HepG2 (cell line): ENCODE results near the gene TM4SF4. TPM values are rescaled to one million over a fixed set of nuclear protein-coding genes. Genes with fewer than 3 reads are reported as not detected.

ENCODE experiments used
- ATAC-seq: fragments of 200-7000 bp; cut with Tn5 transposase; 3 replicates; pipeline ENCODE4 v1.9.1; 2020; ENCODE audit warnings: mild to moderate bottlenecking, moderate library complexity
- BruUV-seq: library from RNA; stranded (reverse); fragments of 400-500 nt; replicated peaks from 2 replicates; lab custom pipeline; 2021; lab: Mats Ljungman, UMichigan
- CTCF ChIA-PET: fragments of 300-600 bp; formaldehyde crosslinking; extraction: SDS; loops from one replicate; lab custom pipeline; 2021; ENCODE audit warnings: low total read pairs, inconsistent platforms, low intra/inter-chr PET ratio; lab: Yijun Ruan, JAX
- POLR2A ChIA-PET: fragments of 350-600 bp; sonication (Branson Sonifier 250); formaldehyde crosslinking; loops from one replicate; lab custom pipeline; 2020; ENCODE audit warnings: antibody characterized with exemption, inconsistent platforms; lab: Yijun Ruan, JAX
- DNase-seq: peaks from one replicate; pipeline ENCODE4 v3.0.0-alpha.2; 2015; ENCODE audit warnings: low spot score
- FAIRE-seq: peaks from 3 replicates; lab custom pipeline; 2011; peaks lifted over from hg19 to GRCh38; lab: Jason Lieb, UNC
- H2AFZ ChIP-seq: one replicate; pipeline ENCODE4 v1.6.1; 2011; ENCODE audit warnings: low read length, inconsistent platforms
- H3K27ac ChIP-seq: fragments of 300-600 bp; 3 replicates; pipeline ENCODE4 v1.8.0; 2011; ENCODE audit warnings: mixed run types, mild to moderate bottlenecking, mixed read lengths, low read length, inconsistent platforms; ENCODE audit not compliant: insufficient read depth; ENCODE audit errors: extremely low read length
- H3K27me3 ChIP-seq, 2 experiments: fragments of 200-600 bp in 1 of 2; 2 replicates in 1 of 2; 3 replicates in 1 of 2; pipeline versions ENCODE4 v1.6.0 to v1.8.0; 2011; ENCODE audit warnings: low read length in 2 of 2, mild to moderate bottlenecking in 2 of 2, moderate library complexity in 2 of 2, inconsistent platforms in 1 of 2; ENCODE audit not compliant: insufficient read depth in 2 of 2, control insufficient read depth in 1 of 2
- H3K36me3 ChIP-seq, 2 experiments: fragments of 200-600 bp in 1 of 2; replicated peaks in 1 of 2; 2 replicates in 1 of 2; 3 replicates in 1 of 2; pipeline versions ENCODE4 v1.5.1 to v1.8.0; 2011; ENCODE audit warnings: low read length in 2 of 2, inconsistent platforms in 1 of 2; ENCODE audit not compliant: insufficient read depth in 2 of 2, control insufficient read depth in 1 of 2
- H3K4me1 ChIP-seq: 2 replicates; pipeline ENCODE4 v1.5.1; 2012; ENCODE audit warnings: low read length, inconsistent platforms; ENCODE audit not compliant: insufficient read depth
- H3K4me2 ChIP-seq: 2 replicates; pipeline ENCODE4 v1.6.0; 2011; ENCODE audit warnings: low read depth, low read length, inconsistent platforms
- H3K4me3 ChIP-seq, 3 experiments: fragments of 200-600 bp in 1 of 3; sonication (generic), shearing (Covaris generic) in 1 of 3; replicated peaks in 1 of 3; 2 replicates each; pipeline ENCODE4 v1.5.1; 2011 to 2016; ENCODE audit warnings: low read length in 3 of 3, inconsistent platforms in 2 of 3, low read depth in 2 of 3, mild to moderate bottlenecking in 2 of 3, control low read depth in 1 of 3, mixed read lengths in 1 of 3; ENCODE audit not compliant: insufficient read depth in 1 of 3
- H3K79me2 ChIP-seq: one replicate; pipeline ENCODE4 v1.6.1; 2011; ENCODE audit warnings: low read length, inconsistent platforms; ENCODE audit not compliant: insufficient read depth
- H3K9ac ChIP-seq: 2 replicates; pipeline ENCODE4 v1.6.0; 2011; ENCODE audit warnings: mild to moderate bottlenecking, low read depth, low read length, inconsistent platforms; ENCODE audit not compliant: insufficient read depth
- H3K9me3 ChIP-seq: 2 replicates; pipeline ENCODE4 v1.5.1; 2012; ENCODE audit warnings: mild to moderate bottlenecking, low read length
- H4K20me1 ChIP-seq: 2 replicates; pipeline ENCODE4 v1.6.0; 2011; ENCODE audit warnings: inconsistent platforms, mild to moderate bottlenecking, low read length, moderate library complexity; ENCODE audit not compliant: insufficient read depth
- DNMT3B ChIP-seq: conservative IDR thresholded peaks from 2 replicates; pipeline ENCODE4 v1.6.1; 2016; ENCODE audit warnings: missing biosample characterization, control low read depth
- MTA1 ChIP-seq: sonication (generic); formaldehyde crosslinking; IDR thresholded peaks from 2 replicates; pipeline ENCODE4 v1.4.0; 2020; ENCODE audit warnings: missing genetic modification reagents, mild to moderate bottlenecking, borderline replicate concordance
- RNF2 ChIP-seq: fragments of 450-650 bp; conservative IDR thresholded peaks from 2 replicates; pipeline ENCODE4 v1.6.1; 2016; ENCODE audit warnings: low read depth
- WGBS: methylation state at CpG from one replicate; pipeline ENCODE4 v1.1.6; 2017; ENCODE audit warnings: low lambda C conversion rate; 5-methylcytosine and 5-hydroxymethylcytosine counted together
- in situ Hi-C: cut with HindIII; loops from 2 replicates; pipeline ENCODE4 v1.10.0; 2017; ENCODE audit warnings: low pct_unique_long_range_greater_than_20kb; ENCODE audit not compliant: extremely low pct_ligation_motif_present
- intact Hi-C: fragments of 100-400 bp; cut with micrococcal nuclease; formaldehyde crosslinking; loops from one replicate; pipeline ENCODE4 v1.10.0; 2022; ENCODE audit not compliant: unreplicated experiment
- polyA plus RNA-seq, 8 experiments: library from polyadenylated mRNA; depleted of rRNA in 3 of 8; stranded (reverse) in 7 of 8; unstranded in 1 of 8; fragments of >200 nt; fragmentation: Illumina TruSeq in 4 of 8; extraction: Trizol in 4 of 8; gene quantifications; 2 replicates each; pipeline versions ENCODE4 v1.2.1 to v1.2.3, GENCODE V29; 2011 to 2016; ENCODE audit warnings: low read depth in 4 of 8, missing spikeins in 1 of 8, mixed read lengths in 1 of 8; ENCODE audit not compliant: insufficient read depth in 1 of 8
- total RNA-seq, 5 experiments: library from RNA; depleted of rRNA; stranded (reverse); fragments of >200 nt; fragmentation: Illumina TruSeq; extraction: Trizol; gene quantifications; 2 replicates each; pipeline ENCODE4 v1.2.3, GENCODE V29; 2016; ENCODE audit warnings: low read depth in 1 of 5
- TF ChIP-seq, protein P1 (sequence below): sonication (generic); formaldehyde crosslinking; IDR thresholded peaks from 2 replicates; pipeline ENCODE4 v1.4.0; 2020; ENCODE audit warnings: mild to moderate bottlenecking, missing genetic modification reagents

TM4SF4 gene
- total and polyA plus RNA-seq, 2 of the 13 experiments (the other 11 are each of a cell fraction or from before 2014, with no cell fraction given): 0.63 to 0.95 TPM

DNA sequence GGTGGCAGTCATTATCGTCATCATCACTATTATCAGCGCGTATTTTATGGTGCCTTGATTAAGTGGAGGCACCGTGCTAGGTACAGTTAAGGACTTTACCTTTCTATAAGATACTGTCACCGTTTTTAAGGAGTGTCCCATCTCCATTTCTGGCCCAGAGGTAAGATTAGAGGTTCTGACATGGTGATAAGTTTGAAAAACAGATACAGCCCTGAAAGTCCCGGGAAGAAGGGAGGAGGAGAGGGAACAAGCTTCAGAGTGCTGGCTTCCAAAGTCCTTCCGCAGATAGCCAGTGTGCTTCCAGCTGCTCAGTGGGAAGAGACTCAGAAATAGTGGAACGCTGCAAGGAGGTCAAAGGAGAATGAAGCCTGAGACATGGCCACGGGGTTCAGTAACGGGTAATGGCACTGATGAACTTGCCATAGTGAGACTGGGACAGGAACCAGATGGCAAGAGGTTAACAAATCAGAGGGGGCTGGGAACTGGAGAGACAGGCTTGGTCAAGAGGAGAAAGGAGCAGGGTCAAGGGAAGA is 9.1 kb upstream of the TM4SF4 start (continued):
- TF ChIP-seq RNF2 (no peak), MTA1 (CRISPR knock-in tag) (no peak)
- TF ChIP-seq, all 625 proteins: peak for 0

DNA sequence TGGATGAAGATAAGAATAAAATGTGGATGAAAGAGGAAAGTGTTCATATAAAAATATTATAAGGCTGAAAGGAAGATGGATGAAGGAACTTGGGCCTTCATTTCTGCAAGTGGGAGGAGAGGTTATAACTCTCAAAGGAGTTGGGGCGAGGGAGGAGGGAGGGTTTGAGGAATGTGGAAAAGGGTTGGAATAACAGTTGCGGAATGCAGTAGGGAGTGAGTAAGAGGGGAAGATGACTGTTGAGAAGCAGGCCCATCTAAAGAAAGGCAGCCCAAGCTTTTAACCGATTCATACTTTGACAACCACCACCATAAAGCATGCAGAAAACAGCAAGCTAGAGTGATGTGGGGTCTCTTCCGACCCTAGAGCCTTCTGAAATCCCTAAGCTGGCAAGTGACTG is 8.3 kb upstream of the TM4SF4 start:
- H3K36me3 ChIP-seq: no peaks in the 10 kb centered on the region
- H2AFZ ChIP-seq: no peak overlapping the region
- peaks cover 25% of the 10 kb centered on the region for H3K4me1 ChIP-seq
- FAIRE-seq: no peak
- no peak overlapping the region for H3K4me3 ChIP-seq
- H3K79me2 ChIP-seq: no peaks in the 10 kb centered on the region
- CTCF ChIA-PET: no interaction called here
- no peak for TF ChIP-seq DNMT3B (CRISPR knock-in tag)
- TF ChIP-seq, protein P1, sequence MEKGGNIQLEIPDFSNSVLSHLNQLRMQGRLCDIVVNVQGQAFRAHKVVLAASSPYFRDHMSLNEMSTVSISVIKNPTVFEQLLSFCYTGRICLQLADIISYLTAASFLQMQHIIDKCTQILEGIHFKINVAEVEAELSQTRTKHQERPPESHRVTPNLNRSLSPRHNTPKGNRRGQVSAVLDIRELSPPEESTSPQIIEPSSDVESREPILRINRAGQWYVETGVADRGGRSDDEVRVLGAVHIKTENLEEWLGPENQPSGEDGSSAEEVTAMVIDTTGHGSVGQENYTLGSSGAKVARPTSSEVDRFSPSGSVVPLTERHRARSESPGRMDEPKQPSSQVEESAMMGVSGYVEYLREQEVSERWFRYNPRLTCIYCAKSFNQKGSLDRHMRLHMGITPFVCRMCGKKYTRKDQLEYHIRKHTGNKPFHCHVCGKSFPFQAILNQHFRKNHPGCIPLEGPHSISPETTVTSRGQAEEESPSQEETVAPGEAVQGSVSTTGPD (CRISPR knock-in tag): no peak
- POLR2A ChIA-PET: no interaction called here
- in situ Hi-C loops (no loop called here), intact Hi-C loops (no loop called here)
- H3K9ac ChIP-seq: no peak overlapping the region
- H3K4me2 ChIP-seq: no peak overlapping the region
- no peak for DNase-seq
- no peak for ATAC-seq
- H3K27me3 ChIP-seq: no peaks in the 10 kb centered on the region
- BruUV-seq: no TSS peak
- WGBS: 80% methylated on average over 4 of the region's 4 CpGs
- H3K9me3 ChIP-seq: no peaks in the 10 kb centered on the region
- H4K20me1 ChIP-seq: no peaks in the 10 kb centered on the region
- H3K27ac ChIP-seq: no peak overlapping the region
